ENCODE data around the gene OPTN.
A peak's percentile ranks its signal among the peaks of the same experiment; 100 is the strongest.

Gene OPTN

DNA sequence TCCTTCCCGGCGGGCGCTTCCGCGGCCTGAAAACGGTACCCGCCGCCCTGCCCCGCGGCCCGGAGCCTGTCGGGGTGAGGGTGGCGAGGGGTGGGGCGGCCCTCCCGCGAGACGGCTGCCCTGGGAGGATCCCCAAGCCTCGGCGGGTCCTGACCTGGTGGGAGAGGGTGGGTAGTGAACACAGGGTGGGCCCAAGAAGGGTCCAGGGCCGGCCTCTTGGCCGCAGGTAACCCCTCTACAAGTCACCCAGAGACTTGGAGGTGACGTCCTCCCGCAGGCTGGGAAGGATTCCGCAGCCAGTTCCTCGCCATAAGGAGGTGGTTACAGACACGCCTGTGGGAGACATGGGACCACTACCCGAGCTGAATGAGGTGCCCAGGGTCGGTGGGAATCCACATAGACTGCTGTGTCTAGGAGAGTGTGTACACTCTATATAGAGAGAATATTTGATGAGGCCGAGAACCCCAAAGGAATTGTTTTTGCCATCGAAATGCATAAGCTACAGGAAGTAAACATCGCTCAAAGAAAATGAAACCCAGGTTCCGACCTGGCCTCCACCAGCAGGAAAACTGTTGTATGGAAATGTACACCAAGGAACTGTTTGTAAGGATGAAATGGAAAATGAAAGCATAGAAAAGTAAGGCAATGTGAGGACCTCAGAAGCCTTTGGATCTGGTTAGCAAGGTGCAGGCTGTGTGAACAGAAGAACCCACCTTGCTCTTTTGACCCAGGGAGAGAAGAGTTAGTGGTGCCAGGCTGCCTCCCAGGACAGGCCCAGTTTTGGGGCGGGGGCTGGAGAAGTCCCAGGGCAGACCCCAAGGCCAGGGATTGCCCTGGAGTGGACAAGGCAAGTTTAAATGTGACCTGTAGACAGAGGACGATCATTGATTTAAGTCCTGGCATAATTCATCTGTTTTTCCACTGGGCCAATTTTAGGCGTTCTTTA lies 659 bp downstream of the OPTN start:
- ATAC-seq (peak; percentile 20), DNase-seq (peak; percentile 22)
- peak overlapping the region; percentile 88 for H3K4me3 Mint-ChIP-seq
- H3K27me3 Mint-ChIP-seq: no peaks in the 10 kb centered on the region
- H3K36me3 Mint-ChIP-seq (ENCODE audit: low read depth): peaks cover 10% of the 10 kb centered on the region
- H3K9me3 Mint-ChIP-seq: no peaks in the 10 kb centered on the region
- peaks cover 41% of the 10 kb centered on the region for H3K4me1 Mint-ChIP-seq
- H3K27ac Mint-ChIP-seq: peak overlapping the region; percentile 74

DNA sequence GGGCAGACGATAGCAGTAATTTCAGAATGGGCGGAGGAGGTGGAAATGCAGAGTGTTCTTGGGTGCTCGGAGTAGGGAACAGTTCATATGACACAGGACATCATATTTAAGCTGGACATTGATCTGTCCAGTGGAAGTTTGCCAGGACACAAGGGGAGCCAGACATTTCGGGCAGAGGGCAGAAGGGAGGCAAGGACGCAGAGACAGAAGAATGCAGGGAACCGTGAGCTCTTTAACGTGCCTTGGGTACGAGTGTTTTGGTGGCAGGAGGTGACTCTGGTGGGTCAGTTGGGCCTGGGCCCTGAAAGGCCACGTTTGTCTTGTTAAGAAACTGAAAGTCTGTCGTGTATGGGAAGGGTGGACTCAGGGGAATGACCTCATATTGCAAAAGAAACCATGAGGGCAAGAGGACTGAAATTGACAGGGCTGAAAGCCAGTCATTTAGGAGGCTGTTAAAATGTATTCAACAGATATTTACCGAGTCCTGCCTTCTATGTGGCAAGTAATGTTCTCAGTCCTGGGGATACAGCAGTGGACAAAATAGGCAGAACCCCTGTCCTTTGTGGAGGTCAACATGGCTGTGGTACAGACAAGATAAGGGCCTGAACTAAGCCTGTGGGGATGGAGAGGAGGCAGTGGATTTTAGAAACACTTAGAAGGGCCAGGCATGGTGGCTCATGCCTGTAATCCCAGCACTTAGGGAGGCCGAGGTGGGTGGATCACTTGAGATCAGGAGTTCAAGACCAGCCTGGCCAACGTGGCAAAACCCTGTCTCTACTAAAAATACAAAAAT lies 2.2 kb downstream of the OPTN start:
- peak overlapping the region; percentile 11 for H3K27ac Mint-ChIP-seq
- H3K36me3 Mint-ChIP-seq (ENCODE audit: low read depth): peaks cover 10% of the 10 kb centered on the region
- DNase-seq (no peak), ATAC-seq (no peak)
- H3K9me3 Mint-ChIP-seq: no peaks in the 10 kb centered on the region
- H3K4me1 Mint-ChIP-seq: peaks cover 52% of the 10 kb centered on the region
- H3K4me3 Mint-ChIP-seq: peak overlapping the region; percentile 13
- no peaks in the 10 kb centered on the region for H3K27me3 Mint-ChIP-seq

DNA sequence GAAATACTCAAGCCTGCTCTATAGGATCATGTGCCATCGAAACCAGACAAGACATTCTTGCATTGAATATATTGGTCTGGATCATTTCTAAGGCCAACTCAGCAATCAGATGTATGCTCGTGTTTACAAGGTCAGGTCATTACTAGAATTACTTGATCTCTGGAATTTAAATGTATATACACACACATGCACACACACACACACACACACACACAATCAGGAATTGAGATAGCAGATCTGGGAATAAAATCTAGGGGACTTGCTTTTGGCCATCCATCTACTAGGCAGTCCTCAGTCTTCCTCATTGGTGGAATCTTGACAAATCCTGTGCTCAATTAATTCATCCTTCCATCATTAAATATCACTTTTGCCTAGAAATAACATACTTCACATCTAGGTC lies 3.6 kb downstream of the OPTN start:
- no peak for ATAC-seq
- H3K27ac Mint-ChIP-seq: no peak overlapping the region

DNA sequence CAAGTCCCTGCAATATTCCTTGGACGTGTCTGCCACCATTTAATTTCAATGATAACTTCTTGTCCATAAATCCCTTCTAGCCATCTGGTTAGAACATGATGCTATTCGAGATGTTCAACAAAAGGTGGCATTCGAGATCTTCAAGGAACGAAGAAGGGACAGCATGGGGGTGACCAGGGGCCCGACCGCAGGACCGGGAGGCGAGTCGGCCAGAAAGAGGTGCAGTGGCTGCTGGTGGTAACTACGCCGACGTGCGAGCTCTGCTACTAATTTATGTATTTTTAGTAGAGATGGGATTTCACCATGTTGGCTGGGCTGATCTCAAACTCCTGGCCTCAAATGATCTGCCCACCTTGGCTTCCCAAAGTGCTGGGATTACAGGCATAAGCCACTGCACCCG lies 4.7 kb downstream of the OPTN start:
- Mint-ChIP-seq H3K27me3 (no peaks in the 10 kb centered on the region), H3K4me1 (peaks cover 69% of the 10 kb centered on the region), H3K36me3 (ENCODE audit: low read depth) (peaks cover 13% of the 10 kb centered on the region), H3K9me3 (no peaks in the 10 kb centered on the region), H3K4me3 (no peak overlapping the region), H3K27ac (no peak overlapping the region)
- ATAC-seq (no peak), DNase-seq (no peak)

More for the DNA sequence above, 3.6 kb downstream of the OPTN start:
- H3K36me3 Mint-ChIP-seq (ENCODE audit: low read depth): peaks cover 10% of the 10 kb centered on the region
- H3K9me3 Mint-ChIP-seq: no peaks in the 10 kb centered on the region
- H3K4me1 Mint-ChIP-seq: peaks cover 64% of the 10 kb centered on the region
- no peaks in the 10 kb centered on the region for H3K27me3 Mint-ChIP-seq
- DNase-seq: no peak
- H3K4me3 Mint-ChIP-seq: no peak overlapping the region

DNA sequence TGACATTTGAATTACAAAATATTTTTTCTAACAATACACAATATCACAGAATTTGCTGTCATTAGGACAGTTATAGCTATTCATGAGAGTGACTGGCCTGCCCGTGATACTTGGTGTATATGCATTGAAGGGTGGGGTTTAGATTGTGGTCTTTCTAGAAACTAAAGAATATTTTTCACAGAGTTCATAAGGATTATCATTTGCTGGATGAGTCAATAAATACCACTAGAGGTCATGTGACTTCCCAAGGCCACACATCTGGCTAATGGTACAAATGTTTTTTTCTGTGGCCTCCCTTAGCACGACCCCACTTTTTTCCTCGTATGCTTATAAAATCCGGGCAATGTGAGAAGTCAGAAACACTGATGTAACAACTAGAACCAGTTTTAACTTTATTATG lies 5.2 kb downstream of the OPTN start:
- peaks cover 73% of the 10 kb centered on the region for H3K4me1 Mint-ChIP-seq
- H3K9me3 Mint-ChIP-seq: no peaks in the 10 kb centered on the region
- ATAC-seq (peak; percentile 10), DNase-seq (no peak)
- H3K36me3 Mint-ChIP-seq (ENCODE audit: low read depth): peaks cover 15% of the 10 kb centered on the region
- no peak overlapping the region for H3K4me3 Mint-ChIP-seq
- peak overlapping the region; percentile 17 for H3K27ac Mint-ChIP-seq
- H3K27me3 Mint-ChIP-seq: no peaks in the 10 kb centered on the region

DNA sequence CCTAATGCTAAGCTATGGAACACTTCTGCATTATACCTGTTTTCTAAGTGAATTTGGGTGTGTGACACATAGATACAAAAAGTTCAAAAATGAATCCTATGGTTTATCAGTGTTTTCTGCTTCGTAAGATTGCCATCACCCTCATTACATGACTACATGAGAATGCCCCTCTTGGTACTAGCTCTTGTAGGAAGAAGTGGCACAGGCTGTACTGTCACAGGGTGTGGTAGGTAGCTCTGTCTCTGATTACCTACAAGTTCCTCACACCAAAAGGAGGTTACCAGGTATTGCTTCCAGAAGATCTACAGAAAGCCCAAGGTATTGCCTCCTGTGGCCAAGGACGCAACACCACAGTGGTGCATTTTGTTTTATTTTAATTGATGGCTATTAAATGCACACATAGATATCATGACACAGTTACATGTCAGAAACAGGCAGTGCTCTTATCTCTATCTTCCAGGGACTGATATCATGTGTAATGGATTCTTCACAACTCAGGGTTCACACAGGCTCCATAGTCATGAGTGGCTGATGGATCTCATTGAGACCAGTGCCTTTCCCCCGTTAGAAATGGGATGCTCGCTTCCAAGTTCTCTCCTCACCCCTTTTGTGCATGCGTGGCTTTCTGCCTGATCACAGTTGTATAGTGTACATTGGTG lies 6.6 kb downstream of the OPTN start:
- Mint-ChIP-seq H3K4me3 (no peak overlapping the region), H3K27me3 (no peaks in the 10 kb centered on the region), H3K4me1 (peaks cover 77% of the 10 kb centered on the region), H3K9me3 (no peaks in the 10 kb centered on the region), H3K36me3 (ENCODE audit: low read depth) (peaks cover 22% of the 10 kb centered on the region), H3K27ac (peak overlapping the region; percentile 70)
- DNase-seq: no peak
- no peak for ATAC-seq

DNA sequence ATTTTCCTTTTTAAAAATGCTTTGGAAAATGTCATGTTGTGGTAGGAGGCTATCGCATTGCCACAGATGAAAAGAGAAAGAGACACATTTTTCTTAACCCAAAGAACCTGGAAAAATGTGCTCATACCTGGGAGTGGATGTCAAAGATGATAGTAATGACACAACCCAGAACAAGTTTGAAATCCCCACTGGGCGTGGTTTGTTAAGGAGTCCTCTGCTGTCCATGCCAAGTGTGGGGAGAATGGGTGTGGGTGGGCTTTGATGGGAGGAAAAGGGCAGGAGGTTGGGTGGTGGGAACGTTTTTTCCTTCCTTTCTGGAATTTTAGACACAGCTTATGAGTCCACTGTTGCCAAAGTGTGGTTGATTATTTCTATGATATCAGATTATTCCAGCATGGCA lies 10.9 kb downstream of the OPTN start:
- H3K27ac Mint-ChIP-seq: peak overlapping the region; percentile 79
- DNase-seq: peak; percentile 32
- H3K4me3 Mint-ChIP-seq: peak overlapping the region; percentile 40
- peaks cover 30% of the 10 kb centered on the region for H3K36me3 Mint-ChIP-seq (ENCODE audit: low read depth)
- no peaks in the 10 kb centered on the region for H3K9me3 Mint-ChIP-seq
- ATAC-seq: peak; percentile 76
- no peaks in the 10 kb centered on the region for H3K27me3 Mint-ChIP-seq
- H3K4me1 Mint-ChIP-seq: peaks cover 49% of the 10 kb centered on the region

DNA sequence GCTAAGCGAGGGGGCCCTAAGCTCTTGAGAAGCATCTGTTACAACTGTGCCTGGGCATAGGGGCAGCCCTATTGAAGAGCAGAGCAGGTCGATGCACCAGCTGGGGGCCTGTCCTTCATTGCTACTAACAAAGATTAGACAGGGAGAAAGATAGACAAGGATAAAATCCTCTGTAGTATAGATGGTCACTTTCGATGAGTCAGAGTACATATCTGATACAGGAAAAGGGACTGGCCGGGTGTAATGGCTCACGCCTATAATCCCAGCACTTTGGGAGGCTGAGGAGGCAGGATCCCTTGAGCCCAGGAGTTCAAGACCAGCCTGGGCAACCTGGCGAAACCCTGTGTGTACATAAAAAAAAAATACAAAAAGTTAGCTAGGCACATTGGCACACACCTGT lies 13.6 kb downstream of the OPTN start:
- DNase-seq: no peak
- ATAC-seq: no peak
- peaks cover 43% of the 10 kb centered on the region for H3K36me3 Mint-ChIP-seq (ENCODE audit: low read depth)
- no peak overlapping the region for H3K4me3 Mint-ChIP-seq
- H3K9me3 Mint-ChIP-seq: no peaks in the 10 kb centered on the region
- peaks cover 41% of the 10 kb centered on the region for H3K4me1 Mint-ChIP-seq
- no peaks in the 10 kb centered on the region for H3K27me3 Mint-ChIP-seq
- no peak overlapping the region for H3K27ac Mint-ChIP-seq

DNA sequence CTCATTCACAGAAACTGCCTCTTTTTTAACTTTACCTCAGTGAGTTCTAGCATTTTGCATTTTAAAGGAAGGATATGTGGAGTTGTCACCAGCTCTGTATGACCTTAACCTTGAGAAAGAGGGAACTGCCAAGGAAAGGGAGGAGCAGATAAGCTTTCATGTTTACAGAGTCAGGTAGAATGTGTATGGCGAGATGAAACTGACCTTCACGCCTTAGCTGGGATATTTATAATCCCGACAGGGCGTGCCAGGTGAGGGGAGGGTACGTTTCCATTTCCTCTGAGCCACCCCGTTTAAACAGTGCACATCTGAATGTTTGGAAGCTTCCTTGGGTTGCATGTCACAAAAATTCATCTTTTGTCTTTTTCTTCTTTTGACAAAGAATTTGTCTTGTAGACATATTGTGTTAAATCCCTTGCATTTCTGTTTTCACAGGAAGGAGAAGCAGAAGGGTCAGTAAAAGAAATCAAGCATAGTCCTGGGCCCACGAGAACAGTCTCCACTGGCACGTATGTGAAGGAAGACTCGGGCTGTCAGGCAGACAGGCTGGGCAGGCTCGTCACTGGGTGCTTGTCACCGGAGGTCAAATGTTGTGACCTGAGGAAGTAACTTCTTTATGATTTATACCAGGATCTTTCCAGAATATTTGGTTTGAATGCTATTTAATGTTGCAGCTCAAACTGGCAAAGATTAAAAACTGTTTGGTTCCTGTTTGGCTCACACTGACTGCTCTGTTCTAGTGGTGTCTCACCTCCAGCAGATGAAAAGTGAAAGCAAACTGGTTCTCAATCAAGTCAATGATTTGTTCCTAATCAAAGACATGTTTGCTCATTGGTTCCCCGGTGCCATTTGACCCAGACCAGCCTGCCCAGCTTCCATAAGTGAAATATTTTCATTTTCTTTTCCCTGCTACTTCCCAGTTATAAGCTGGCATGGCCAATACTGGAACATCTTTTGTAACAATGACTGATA lies 16.2 kb downstream of the OPTN start:
- Mint-ChIP-seq H3K4me1 (peaks cover 19% of the 10 kb centered on the region), H3K27me3 (no peaks in the 10 kb centered on the region), H3K9me3 (no peaks in the 10 kb centered on the region), H3K36me3 (ENCODE audit: low read depth) (peaks cover 48% of the 10 kb centered on the region), H3K4me3 (peak overlapping the region; percentile 43), H3K27ac (peak overlapping the region; percentile 49)
- DNase-seq: no peak
- no peak for ATAC-seq

DNA sequence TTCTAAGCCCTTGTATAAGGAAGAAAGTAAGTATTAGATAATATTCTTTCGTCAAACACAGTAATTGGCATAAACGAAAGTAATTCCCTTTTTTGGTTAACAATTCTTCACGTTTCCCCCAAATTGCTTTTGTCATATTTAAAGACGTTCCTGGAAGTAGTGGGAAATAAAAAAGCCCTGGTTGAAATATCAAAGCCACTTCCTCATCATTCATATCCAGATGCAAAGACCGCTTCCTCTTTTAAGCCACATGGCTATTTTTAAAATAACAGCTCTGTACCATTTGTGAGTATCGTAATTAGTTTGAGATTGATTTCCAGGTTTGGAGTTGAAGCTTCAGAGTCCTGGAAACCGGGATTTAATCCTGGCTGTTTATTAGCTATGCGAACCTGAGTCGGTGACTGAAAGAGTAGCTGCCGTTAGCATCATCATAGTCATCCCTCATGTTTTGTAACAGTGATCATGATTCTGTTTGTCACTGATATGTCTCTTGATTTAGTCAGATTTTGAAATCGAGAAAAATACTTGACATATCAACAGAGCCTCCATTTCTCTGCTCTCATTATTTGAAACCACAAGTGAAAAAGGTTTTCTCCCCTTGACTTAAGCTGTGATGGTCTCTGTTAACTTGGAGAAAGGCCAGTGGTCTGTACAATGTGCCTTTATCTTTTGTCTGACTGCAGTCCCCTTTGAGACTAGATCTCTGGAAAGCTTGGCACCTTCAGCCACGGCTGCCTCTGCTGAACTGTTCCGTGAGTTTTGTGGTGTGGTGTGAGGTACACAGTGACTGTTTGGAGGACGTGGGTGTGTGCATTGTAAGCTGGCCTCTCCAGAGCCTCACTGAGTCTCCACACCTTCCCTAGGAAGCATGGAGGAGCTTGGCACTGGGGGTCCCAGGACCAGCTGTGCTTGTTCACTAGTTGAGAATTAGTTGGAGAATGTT lies 18.1 kb downstream of the OPTN start:
- no peak overlapping the region for H3K4me3 Mint-ChIP-seq
- peaks cover 53% of the 10 kb centered on the region for H3K36me3 Mint-ChIP-seq (ENCODE audit: low read depth)
- peaks cover 19% of the 10 kb centered on the region for H3K4me1 Mint-ChIP-seq
- peak; percentile 39 for ATAC-seq
- no peaks in the 10 kb centered on the region for H3K27me3 Mint-ChIP-seq
- H3K9me3 Mint-ChIP-seq: no peaks in the 10 kb centered on the region
- no peak for DNase-seq
- H3K27ac Mint-ChIP-seq: no peak overlapping the region

DNA sequence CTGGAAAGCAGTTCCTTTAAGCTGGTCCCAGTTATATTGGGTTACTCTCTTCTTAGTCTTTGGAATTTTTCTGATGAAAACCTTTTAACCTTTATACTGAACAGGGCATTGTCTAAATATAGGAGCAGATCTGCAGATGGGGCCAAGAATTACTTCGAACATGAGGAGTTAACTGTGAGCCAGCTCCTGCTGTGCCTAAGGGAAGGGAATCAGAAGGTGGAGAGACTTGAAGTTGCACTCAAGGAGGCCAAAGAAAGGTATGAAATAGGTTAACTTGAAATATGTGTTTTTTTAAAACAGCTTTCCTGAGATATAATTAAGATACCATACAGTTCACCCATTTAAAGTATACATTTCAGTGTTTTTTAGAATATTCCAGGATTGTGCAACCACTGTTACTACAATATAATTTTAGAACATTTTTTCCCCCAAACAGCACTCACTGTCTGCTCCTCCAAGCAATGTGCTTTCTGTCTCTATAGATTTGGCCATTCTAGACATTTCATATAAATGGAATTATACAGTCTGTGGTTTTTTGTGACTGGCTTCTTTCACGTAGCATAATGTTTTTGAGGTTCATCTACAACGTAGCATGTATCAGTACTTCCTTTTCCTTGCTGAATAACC lies 18.9 kb downstream of the OPTN start:
- Mint-ChIP-seq H3K36me3 (ENCODE audit: low read depth) (peaks cover 54% of the 10 kb centered on the region), H3K27me3 (no peaks in the 10 kb centered on the region), H3K4me3 (no peak overlapping the region), H3K9me3 (no peaks in the 10 kb centered on the region), H3K4me1 (peaks cover 19% of the 10 kb centered on the region), H3K27ac (no peak overlapping the region)
- DNase-seq (no peak), ATAC-seq (no peak)

DNA sequence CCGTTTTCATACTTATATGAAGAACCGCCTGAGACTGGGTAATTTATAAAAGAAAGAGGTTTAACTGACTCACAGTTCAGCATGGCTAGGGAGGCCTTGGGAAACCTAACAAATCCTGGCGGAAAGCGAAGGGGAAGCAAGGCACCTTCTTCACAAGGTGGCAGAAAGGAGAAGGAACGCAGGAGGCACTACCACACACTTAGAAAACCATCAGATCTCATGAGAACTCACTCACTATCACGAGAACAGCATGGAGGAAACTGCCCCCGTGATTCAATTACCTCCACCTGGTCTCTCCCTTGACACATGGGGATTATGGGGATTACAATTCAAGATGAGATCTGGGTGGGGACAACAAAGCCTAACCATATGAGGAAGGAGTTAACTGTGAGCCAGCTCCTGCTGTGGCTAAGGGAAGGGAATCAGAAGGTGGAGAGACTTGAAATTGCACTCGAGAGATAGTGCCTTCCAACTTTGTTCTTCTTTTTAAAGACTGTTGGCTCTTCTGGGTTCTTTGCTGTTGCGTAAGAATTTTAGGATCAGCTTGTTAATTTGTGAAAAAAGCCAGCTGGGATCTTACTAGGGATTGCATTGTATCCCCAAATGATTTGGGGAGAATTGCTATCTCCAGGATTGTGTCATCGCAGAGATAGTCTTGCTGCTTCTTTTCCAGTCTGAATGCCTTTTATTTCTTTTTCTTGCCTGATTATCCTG lies 21.0 kb downstream of the OPTN start:
- H3K9me3 Mint-ChIP-seq: no peaks in the 10 kb centered on the region
- H3K4me3 Mint-ChIP-seq: no peak overlapping the region
- peaks cover 16% of the 10 kb centered on the region for H3K4me1 Mint-ChIP-seq
- peaks cover 61% of the 10 kb centered on the region for H3K36me3 Mint-ChIP-seq (ENCODE audit: low read depth)
- H3K27ac Mint-ChIP-seq: no peak overlapping the region
- no peak for DNase-seq
- no peak for ATAC-seq
- H3K27me3 Mint-ChIP-seq: no peaks in the 10 kb centered on the region
